Progenitor cell of endocrine pancreas (in vitro differentiated cells): ENCODE data around the gene VSIG1. TPM values are rescaled to one million over a fixed set of nuclear protein-coding genes. Genes with fewer than 3 reads are reported as not detected.

Experiments used
- DNase-seq: peaks from one replicate; pipeline ENCODE4 v3.0.0; 2021; ENCODE audit warnings: low spot score; ENCODE audit not compliant: unreplicated experiment
- H3K27ac Mint-ChIP-seq: 2 replicates; pipeline ENCODE4 v1.8.0; 2021; ENCODE audit warnings: mild to moderate bottlenecking, moderate library complexity, mixed read lengths
- H3K27me3 Mint-ChIP-seq: 2 replicates; pipeline ENCODE4 v1.8.0; 2021; ENCODE audit warnings: mixed read lengths
- H3K36me3 Mint-ChIP-seq: 2 replicates; pipeline ENCODE4 v1.8.0; 2022; ENCODE audit warnings: mixed read lengths; ENCODE audit not compliant: insufficient read depth
- H3K4me1 Mint-ChIP-seq: 2 replicates; pipeline ENCODE4 v1.8.0; 2021; ENCODE audit warnings: low read depth, mixed read lengths
- H3K4me3 Mint-ChIP-seq: 2 replicates; pipeline ENCODE4 v1.8.0; 2021; ENCODE audit warnings: low read depth, mild to moderate bottlenecking, moderate library complexity, mixed read lengths
- H3K9me3 Mint-ChIP-seq: 2 replicates; pipeline ENCODE4 v1.8.0; 2021; ENCODE audit warnings: low read depth, mixed read lengths
- total RNA-seq: library from RNA; stranded (reverse); gene quantifications from 2 replicates; pipeline ENCODE4 v1.2.1, GENCODE V29; 2021
- TF ChIP-seq, protein P1 (sequence below): fragments of 200-600 bp; sonication (generic); IDR thresholded peaks from one replicate; pipeline ENCODE4 v1.5.0; 2021; ENCODE audit warnings: antibody characterized with exemption, mild to moderate bottlenecking; ENCODE audit not compliant: unreplicated experiment

VSIG1 gene
- total RNA-seq, 1 donor from 2014 or later: 67.9 TPM

DNA sequence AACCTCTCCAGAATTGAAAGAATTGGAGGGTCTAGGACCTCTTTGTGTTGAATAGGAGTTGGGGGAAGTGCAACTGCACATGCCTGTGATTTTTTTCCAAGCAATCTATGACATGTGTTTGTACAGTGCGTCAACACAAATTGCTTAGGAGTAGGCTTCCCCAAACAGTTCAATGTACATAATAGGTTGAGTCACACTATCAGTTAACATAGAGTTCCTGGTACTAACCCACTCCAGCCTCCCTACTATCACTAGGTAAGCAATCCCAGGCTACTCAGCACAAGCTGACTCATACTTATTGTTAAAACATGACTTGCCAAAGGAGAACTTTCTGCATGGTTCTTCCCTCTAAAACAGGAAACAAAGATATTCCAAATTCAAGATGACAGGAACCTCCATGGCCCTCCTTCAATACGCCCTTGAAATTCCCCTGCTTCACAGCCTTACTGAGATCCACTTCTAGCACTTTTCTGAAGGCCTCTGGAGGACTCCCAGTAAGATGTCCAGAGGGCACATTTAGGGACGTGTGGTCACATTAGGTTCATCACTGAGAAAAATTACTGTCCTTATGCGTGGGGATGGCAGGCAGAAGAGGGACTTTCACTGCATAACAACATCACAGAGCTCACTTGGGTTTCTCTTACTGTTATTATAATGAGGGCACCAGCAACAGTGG, 8.4 kb upstream of the VSIG1 start:
- TF ChIP-seq, protein P1, sequence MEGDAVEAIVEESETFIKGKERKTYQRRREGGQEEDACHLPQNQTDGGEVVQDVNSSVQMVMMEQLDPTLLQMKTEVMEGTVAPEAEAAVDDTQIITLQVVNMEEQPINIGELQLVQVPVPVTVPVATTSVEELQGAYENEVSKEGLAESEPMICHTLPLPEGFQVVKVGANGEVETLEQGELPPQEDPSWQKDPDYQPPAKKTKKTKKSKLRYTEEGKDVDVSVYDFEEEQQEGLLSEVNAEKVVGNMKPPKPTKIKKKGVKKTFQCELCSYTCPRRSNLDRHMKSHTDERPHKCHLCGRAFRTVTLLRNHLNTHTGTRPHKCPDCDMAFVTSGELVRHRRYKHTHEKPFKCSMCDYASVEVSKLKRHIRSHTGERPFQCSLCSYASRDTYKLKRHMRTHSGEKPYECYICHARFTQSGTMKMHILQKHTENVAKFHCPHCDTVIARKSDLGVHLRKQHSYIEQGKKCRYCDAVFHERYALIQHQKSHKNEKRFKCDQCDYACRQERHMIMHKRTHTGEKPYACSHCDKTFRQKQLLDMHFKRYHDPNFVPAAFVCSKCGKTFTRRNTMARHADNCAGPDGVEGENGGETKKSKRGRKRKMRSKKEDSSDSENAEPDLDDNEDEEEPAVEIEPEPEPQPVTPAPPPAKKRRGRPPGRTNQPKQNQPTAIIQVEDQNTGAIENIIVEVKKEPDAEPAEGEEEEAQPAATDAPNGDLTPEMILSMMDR: no peak
- no peaks in the 10 kb centered on the region for H3K9me3 Mint-ChIP-seq
- H3K27me3 Mint-ChIP-seq: no peaks in the 10 kb centered on the region
- no peaks in the 10 kb centered on the region for H3K36me3 Mint-ChIP-seq
- H3K4me3 Mint-ChIP-seq: no peak overlapping the region
- H3K27ac Mint-ChIP-seq: peak overlapping the region; percentile 98
- peaks cover 46% of the 10 kb centered on the region for H3K4me1 Mint-ChIP-seq
- DNase-seq: no peak

DNA sequence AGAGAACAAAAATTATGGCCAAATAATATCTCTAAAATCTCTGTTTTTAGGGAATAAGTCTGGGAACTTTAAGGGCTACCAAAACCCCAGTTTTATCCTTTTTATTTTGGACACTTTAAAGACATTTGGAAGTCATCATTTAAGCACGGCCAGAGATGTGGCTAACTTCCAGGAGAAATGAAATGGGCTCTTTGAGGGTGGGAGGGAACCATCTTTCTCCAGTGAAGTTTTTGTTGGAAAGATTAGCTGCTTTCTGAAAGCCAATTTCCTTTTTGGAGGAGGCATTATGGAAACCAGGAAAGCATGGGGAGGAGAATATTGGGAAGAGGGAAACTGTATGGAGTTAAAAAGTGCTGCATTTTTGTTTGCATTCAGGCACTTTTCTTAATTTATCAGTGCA, 4.8 kb downstream of the VSIG1 start:
- DNase-seq: no peak
- H3K4me3 Mint-ChIP-seq: no peak overlapping the region
- no peaks in the 10 kb centered on the region for H3K36me3 Mint-ChIP-seq
- peaks cover 29% of the 10 kb centered on the region for H3K4me1 Mint-ChIP-seq
- H3K9me3 Mint-ChIP-seq: no peaks in the 10 kb centered on the region
- TF ChIP-seq, protein P1: no peak
- H3K27me3 Mint-ChIP-seq: no peaks in the 10 kb centered on the region
- peak overlapping the region; percentile 64 for H3K27ac Mint-ChIP-seq

DNA sequence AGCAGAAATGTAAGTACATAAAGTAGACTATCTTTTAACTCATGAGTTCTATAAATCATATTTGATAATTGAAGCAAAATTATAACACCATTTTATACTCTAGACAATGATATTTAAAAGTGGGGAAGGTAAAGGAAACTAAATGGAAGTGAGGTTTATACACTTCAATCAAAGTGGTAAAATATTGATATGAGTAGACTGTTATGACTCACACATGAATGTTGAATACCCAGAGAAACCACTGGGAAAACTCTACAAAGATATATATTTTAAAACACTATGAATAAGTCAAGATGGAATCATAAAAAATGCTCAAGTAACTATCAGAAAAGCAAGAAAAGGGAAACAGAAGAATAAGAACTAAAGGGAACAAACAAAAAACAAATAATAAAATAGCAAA, 8.4 kb downstream of the VSIG1 start:
- H3K4me1 Mint-ChIP-seq: peaks cover 27% of the 10 kb centered on the region
- H3K27ac Mint-ChIP-seq: no peak overlapping the region
- TF ChIP-seq, protein P1: no peak
- DNase-seq: no peak
- H3K9me3 Mint-ChIP-seq: no peaks in the 10 kb centered on the region
- H3K27me3 Mint-ChIP-seq: no peaks in the 10 kb centered on the region
- peaks cover 8% of the 10 kb centered on the region for H3K36me3 Mint-ChIP-seq
- no peak overlapping the region for H3K4me3 Mint-ChIP-seq

DNA sequence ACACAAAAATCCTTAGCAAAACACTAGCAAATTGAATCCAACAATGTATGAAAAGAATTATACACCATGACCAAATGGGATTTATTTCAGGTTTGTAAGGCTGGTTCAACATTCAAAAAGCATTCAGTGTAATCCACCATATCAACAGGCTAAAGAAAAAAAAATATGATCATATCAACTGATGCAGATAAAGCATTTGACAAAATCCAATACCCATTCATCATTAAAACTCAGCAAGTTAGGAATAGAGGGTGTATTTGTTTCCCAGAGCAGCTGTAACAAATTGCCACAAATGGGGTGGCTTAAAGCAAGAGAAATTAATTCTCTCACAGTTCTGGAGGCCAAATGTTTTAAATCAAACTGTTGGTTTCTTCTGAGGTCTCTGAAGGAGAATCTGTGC, 10.7 kb downstream of the VSIG1 start:
- H3K4me3 Mint-ChIP-seq: no peak overlapping the region

DNA sequence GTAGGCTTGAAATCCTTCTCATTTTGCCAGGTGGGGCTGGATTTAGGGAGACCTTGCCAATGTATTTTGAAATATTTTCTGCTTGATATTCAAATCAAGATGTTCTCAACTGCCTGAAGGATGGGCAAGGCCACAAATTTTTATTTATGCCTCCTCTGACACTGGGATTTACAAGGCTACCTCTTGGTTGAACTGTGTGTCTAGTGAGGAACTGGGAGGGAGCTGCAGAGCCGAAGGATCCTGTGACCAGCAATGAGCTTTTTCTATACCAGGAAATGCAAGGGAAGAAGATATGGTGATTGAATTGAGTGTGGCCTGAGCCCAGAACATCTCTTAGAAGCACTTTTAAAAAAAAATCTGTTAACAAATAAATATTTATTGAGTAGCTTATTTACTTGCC, 14.9 kb downstream of the VSIG1 start:
- no peak overlapping the region for H3K4me3 Mint-ChIP-seq
- DNase-seq: no peak
- no peaks in the 10 kb centered on the region for H3K27me3 Mint-ChIP-seq
- peaks cover 30% of the 10 kb centered on the region for H3K36me3 Mint-ChIP-seq
- peaks cover 11% of the 10 kb centered on the region for H3K4me1 Mint-ChIP-seq
- TF ChIP-seq, protein P1: no peak
- no peaks in the 10 kb centered on the region for H3K9me3 Mint-ChIP-seq
- H3K27ac Mint-ChIP-seq: no peak overlapping the region

More for the DNA sequence above, 10.7 kb downstream of the VSIG1 start:
- no peak overlapping the region for H3K27ac Mint-ChIP-seq
- H3K36me3 Mint-ChIP-seq: peaks cover 16% of the 10 kb centered on the region
- no peaks in the 10 kb centered on the region for H3K9me3 Mint-ChIP-seq
- peaks cover 16% of the 10 kb centered on the region for H3K4me1 Mint-ChIP-seq
- TF ChIP-seq, protein P1: no peak
- no peak for DNase-seq
- H3K27me3 Mint-ChIP-seq: no peaks in the 10 kb centered on the region
